GM18498 (cell line): ENCODE measurements around the gene CDX1.

ENCODE experiments used
- ATAC-seq: cut with Tn5 transposase; IDR thresholded peaks from one replicate; pipeline ENCODE4 v1.9.1; 2021; ENCODE audit warnings: mild to moderate bottlenecking, moderate library complexity; ENCODE audit not compliant: unreplicated experiment

The CDX1 gene

DNA sequence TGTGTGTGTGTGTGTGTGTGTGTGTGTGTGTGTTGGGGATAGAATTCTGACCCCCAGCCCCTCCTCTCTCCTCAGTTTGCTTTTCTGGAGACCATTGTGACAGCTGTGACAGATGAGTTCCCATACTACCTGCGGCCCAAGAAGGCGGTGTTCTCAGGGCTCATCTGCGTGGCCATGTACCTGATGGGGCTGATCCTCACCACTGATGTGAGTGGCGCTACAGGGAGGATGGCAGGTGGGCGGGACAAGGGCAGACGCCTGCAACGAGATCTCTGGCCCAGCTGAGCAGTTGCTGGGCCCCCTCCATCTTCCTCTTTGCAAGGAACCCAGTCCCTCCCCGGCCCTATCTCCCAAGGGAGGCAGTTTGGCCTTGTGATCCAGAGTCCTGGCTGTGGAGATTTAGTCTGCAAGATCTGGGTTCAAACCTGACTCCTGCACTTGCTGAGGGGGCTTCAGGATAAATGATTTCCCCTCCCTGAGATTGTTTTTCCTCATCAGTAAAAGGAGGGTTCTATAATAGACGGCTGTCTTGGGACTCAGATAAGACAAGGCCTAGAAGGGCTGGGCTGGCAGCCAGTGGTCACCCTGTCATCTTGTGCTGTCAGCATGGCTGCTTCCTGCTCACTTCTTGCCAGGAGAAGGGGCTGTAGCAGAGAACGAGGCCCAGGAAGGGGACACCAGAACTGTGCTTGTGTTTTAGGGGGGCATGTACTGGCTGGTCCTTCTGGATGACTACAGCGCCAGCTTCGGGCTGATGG is 37.4 kb downstream of the CDX1 start:
- no peak for ATAC-seq

DNA sequence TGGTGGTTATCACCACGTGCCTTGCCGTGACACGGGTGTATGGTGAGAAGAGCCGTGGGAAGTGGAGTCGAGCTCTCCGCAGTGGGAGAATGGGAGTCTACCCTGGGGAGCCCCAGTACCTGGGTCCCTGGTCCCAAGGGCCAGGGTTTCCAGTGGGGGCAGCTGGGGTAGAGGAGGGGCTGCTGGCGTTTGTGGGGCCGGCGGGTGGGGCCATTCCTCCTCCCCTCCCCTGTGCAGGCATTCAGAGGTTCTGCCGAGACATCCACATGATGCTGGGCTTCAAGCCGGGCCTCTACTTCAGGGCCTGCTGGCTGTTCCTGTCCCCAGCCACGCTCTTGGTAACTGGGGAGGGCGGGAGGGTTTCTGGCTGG is 38.0 kb downstream of the CDX1 start:
- no peak for ATAC-seq

DNA sequence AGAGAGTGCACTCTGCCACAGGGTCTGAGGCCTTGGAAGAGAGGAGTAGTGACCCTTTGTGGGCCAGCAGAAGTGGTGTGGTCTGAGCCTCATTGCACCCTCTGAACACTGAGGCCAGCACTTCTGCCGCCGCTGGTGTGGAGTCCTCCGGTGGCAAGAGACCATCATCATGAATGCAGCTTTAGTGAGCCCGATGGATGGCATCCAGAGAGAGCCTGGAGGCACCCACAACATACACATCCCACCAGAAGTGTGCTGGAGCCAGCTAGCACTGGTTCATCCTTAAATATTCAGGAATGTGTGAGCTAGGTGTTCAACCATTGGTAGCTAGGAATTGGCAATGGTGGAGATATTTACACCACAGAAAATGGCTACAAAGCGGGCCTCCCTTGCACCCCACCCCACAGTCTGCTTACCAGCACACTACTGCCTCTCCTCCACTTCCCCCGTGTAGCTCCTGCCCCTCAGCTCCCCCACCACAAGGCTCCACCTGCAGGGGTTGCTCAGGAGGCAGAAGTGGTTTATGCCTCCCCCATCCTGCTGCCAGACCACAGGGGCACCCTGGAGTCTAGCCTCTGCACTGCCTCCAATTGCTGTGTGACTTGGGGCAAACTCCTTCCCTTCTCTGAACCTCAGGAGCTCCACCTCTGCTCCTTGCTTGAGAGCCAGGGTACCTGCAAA is 39.7 kb downstream of the CDX1 start:
- ATAC-seq = no peak

DNA sequence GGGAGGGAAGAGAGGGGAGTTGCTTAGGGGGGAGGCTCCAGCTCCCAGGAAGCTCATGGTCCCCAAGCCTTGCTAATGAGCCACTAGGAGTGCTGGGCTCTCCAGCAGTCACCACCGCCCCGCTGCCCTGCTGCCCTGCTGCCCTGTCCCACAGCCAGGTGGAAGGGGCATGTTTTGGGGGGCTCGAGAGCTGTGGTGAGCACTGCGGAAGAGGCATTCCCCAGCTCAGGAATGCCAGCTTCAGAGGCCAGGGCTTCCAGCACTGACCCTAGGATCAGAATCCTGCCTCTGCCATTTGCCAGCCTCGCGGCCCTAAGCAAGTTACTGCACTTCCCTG is 40.2 kb downstream of the CDX1 start:
- no peak for ATAC-seq

DNA sequence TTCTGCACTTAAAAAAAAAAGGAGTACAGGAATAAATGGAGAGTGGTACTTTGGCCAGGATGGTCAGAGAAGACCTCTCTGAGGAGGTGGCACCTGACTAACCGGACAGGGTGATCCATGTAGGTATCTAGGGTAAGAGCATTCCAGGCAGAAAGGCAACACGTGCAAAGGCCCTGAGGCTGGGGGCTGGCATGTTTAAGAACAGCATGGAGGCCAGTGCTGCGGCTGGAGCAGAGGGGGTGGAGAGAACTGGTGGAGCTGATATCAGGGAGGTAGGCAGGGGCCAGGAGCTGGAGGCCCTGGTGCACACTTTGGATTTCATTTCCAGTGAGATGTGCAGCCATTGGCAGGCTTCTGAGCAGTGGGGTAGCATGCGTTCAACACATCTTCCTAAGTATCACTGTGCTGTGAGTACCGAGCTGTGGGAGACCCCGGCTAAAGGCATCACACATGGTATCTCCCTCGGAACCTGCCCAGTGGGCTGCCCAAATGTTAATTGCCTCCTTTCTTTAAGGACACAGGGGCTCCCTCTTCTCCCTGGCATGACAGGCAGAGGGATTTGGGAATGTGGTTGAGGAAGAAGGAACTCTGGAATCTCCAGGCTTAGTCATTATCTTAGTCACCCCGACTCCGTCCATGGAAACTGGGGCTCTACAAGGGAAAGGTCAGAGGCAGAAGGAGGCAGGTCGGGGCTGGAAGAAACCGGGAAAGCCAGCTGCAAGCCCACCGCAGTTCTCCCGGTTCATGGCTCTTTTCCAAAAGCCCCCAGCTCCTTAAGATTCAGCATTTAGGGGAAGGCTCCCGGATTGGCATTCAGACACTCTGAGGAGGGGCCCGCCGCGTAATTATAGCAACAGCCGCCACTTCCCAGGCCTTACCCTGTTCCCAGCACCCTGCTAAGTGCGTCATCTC is 41.9 kb downstream of the CDX1 start:
- no peak for ATAC-seq

DNA sequence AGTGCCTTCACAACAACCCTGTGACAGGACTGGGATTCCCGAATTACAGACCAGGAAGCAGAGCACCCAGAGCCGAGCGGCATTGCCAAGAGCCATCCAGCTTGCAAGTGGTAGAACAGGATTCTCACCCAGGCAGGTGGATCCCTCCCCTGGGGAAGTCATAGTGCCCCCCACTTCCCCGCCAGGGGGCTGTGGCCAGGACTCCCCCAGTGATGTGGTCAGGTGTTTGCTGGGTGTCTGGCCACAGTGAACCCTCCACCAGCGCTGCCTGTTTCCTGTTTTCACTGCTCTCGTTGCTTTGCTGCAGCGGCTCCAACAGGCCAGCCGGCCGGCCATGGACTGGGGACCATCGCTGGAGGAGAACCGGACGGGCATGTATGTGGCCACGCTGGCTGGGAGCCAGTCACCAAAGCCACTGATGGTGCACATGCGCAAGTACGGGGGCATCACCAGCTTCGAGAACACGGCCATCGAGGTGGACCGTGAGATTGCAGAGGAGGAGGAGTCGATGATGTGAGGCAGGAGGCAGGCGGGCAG is 42.6 kb downstream of the CDX1 start:
- ATAC-seq = no peak

DNA sequence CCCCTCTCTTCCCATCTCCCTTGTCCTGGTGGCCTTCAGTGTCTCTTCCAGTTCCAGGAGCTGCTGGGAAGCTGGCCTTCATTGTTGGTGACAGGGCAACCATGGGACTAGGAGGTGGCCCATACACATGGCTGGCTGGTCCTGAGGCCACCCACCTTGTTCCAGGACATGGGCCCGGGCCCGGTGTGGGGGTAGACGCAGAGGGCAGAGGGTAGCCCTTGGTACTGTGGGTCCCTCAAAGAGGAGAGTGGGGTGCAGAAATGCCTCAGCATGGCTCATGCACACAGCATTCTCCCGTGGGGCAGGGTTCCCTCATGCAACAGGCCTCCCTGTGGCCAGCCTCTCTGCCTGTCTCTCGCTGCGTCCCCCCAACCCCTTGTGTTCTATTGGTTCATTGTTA is 44.1 kb downstream of the CDX1 start:
- no peak for ATAC-seq

DNA sequence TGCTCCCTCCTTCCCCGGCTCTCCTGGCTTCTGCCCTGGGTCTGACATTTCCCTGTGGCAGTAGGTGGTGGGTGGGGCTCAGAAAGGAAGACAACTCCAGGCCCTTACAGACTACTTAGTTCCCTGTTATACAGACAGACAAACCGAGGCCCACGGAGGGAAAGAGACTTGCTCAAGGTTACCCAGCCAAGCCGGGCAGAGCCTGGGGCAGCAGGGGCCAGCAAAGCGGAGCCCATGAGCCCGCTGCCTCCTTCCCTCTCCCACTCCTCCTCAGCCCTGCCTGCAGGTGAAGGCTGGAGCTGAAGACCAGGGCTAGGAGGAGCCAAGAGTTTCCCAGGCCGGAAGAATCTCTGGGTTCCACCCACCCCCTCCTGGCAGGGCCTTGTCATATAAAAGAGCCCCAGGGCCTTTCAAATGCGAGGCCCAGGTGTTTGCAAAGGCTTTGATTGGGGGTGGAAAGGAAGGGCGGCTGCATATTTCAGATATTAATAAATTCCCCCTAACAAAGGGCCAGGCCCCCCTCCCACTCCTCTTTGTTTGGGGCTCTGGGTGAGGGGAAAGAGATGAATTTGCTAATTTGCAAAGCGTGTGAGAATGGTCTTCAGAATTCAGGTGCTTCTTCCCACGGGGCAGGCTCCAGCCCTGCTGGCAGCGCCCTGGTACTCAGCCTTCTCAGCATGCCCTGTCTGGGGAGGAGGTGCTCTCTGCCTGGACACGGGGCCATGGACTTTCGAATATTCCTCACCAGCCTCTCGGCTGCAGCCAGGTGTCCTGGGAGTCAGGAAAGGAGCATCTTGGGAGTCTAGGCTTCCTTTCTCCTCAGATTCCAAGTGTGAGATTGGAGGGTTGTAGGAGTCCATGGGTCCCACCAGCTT is 44.8 kb downstream of the CDX1 start:
- ATAC-seq = no peak

DNA sequence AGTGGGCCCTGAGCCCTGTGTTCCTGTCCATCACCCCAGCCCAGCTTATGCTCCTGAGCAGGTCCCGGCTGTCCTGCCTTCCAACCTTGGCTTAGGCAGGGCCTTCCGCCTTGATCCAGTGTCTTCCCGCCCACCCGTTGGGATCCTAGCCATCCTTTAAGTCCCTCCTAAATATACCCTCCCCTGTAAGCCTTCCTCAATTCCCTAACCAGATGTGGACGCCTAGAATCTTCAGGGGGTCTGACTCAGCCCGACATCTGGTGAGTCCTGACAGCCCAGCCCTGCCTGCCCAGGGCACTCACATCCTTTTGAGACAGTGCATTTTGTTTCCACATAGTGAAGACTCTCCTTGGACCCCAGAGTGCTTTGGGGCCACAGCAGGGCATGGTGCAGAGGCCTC is 47.0 kb downstream of the CDX1 start:
- ATAC-seq = no peak

DNA sequence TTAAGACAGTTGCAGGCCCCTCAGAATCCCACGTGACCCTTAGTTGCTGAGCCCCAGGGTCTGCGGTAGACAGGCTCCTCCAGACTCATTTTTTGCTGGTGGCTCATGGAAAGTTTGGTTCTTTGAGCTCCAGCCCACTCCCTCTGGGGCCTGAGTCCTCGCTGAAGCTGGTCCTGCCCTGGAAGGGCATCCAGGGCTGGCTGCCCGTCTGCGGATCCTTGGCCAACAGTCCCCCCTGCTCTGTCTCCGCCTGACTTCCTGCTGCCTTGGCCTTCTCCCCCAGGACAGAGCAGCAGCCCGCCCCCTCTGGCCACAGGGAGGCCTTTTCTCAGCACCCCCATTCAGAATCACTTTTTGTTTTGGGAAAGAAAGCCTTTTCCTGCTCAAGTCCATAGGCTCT is 47.7 kb downstream of the CDX1 start:
- ATAC-seq = no peak

DNA sequence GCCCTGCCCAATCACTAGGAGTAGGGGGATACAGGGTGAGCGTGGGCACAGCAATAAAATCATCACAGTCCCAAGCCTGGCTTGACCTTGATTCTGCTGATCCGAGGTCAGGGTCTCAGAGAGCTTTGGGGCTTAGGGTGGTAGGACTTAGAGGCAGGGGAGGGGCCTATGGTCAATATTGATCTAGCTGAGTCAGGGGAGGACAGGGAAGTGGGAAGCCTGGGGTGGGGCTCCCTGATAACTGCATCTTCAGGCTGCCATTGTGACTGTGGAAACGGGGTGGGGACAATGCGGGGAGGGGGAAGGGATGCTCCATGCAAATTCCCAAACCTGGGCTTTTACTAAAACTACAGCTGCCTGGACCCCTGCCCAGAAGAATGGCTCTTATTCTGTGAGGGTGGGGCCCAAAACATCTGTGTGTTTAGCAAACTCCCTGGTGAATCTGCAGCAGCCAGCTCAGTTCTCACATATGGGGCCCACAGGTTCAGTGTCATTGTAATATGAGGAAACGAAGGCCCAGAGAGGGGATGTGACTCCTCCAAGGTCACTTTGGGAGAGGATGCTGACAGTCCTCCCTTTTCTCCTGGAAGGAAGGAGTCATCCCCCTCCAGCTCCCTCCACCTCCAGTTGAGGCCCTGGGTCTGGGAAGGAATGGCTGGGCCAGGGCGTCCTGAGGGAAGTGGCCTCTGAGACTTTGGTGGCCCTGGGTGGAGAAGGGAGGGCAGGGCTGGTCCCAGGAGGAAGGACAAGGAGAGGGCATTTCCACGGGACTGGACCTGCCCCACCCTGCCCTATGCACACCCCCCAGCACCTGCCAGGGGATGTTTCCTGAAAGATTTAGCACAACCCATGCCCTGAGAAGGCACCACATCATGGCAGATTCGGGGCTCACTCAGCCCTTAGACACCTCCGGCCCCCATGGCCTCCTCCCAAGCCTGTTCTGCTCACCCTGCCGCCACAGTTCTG is 49.7 kb downstream of the CDX1 start:
- no peak for ATAC-seq

DNA sequence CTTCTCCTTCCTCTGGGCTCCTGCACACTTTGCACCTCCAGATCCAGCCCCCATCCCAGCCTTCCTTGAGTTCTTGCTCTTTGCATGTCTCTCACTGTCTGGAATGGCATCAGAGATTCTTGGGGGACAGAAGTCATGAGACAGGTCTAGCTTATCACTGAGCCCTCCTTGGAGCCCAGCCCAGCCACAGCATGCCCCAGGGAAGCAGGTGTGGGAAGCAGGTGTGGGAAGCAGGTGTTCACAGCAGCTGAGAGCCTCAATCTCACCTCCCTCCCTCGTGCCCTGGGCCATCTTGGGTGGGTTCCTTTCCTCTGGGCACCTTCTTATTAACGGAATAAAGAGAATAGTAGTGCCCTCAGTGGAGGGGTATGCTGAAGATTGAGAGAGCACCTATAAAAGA is 50.5 kb downstream of the CDX1 start:
- no peak for ATAC-seq

DNA sequence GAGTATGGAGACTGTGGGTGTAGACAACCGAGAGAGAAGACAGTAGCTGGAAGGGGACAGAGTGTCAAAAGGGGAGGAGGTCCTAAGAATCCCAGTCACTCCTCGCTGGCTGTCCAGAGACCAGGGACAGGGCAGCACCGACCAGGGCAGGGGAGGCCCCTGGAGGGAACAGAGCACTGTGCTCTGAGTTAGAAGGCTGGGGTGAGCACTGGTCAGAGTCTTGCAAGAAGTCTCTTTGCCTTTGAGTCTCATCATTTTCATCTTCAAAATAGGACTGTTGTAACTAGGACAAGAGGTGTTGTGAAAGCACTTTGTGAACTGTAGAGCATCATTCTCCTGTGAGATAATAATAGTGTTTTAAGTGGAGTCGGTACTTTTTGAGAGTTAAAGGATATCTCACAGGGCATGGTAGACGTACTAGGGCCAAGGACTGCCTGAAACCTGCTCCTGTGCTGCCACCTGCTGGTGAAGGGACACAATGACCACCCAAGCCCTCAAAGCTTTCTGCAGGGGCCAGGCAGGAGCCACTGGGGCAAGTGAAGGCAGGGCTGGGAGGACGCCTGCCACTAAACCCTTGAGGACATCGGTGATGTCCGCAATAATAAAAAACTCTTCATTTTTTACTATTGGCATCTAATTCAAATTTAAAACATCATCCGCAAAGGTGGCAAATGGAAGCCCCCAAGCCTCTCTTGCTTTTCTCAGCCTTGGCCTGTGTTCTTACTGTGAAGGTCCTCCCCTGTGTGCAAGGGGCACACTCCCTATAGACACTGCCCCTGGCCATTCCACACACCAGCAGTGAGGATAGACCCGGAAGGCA is 51.5 kb downstream of the CDX1 start:
- ATAC-seq = peak; percentile 84

DNA sequence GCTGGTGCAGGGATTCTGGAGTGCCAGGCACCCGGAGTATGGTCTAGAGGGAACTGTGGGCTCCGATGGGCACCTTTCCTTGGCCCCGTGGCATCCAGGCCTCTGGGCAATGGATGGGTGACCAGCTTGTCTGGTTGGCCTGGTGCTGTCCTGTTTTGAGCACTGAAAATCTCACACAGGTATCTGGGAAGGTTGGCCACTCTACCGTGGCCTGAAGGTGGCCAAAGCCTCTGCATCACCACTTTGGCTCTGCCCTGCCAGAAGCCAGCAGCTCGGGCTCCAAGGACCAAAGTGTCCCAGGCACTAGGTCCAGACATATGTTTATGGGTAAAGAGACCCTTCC is 52.1 kb downstream of the CDX1 start:
- ATAC-seq = no peak

DNA sequence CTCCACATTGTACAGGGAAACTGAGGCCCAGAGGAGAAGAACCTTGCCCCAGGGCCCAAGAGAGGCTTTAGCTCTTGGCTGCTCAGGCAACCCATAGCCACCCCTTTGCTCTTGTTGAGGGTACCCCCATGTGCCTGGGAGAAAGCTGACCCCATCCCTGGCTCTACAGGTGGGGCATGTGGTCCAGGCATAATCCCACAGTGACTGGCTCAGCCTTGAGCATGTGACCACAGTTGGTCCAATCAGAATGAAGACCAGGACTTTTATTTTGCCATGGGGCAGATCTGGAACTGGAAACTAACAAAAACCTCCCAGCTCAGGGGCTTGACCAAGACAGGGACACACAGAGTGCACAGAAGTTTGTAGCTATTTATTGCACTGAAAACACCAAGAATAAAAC is 52.6 kb downstream of the CDX1 start:
- no peak for ATAC-seq

DNA sequence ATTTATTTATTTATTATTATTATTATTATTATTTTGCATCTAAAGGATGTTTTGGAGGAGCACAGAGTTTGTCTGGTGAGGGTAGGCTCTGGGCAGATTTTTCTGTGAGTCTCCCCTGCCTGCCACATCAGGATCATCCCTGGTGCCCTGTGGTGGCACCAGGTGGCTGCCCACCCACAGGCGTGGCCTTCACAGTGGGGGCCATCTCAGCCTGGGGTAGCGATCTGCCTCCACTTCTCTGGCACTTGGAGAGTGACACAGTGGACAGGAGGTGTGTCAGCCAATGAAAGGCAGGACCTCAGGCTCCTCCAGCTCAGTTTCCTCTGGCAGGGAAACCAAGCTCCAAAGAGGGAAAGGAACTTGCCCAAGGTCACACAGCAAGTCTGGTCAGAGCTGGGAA is 53.3 kb downstream of the CDX1 start:
- ATAC-seq = no peak

DNA sequence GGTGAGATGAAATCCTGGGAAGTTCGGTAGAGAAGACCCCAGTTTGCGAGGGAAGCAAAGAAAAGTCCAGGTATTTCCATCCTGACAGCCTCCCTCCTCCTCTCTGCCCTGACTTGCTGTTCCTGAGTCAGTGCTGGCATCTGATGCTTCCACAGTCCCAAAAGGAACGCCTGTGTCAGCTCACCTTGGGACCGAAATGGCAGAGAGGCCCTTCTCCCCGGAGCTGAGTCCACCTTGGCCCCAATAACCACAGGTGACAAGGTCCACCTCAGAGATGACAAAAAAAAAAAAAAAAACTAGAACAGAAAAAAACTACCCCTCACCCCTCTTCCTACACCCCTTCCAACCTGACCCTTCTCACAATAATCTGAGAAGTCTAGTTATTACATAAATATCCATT is 54.9 kb downstream of the CDX1 start:
- no peak for ATAC-seq

DNA sequence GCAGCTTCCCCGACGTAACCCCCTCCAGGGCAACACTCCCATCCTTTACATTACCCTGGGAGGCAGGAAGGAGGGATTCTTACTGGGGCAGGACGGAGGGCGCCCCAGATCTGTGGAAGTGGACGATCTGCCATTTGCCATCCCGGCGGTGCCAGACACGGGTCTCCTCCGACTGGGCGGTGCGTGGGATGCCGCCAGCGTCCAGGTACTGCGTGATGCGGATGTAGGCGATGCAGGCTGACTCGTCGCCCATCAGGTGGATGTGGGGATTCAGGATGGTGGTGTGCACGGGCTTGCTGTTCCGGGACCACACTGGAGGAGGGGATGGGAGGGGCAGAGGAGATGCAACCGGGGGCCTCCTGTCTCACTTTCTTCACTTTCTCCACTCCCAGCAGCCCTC is 56.3 kb downstream of the CDX1 start:
- no peak for ATAC-seq

DNA sequence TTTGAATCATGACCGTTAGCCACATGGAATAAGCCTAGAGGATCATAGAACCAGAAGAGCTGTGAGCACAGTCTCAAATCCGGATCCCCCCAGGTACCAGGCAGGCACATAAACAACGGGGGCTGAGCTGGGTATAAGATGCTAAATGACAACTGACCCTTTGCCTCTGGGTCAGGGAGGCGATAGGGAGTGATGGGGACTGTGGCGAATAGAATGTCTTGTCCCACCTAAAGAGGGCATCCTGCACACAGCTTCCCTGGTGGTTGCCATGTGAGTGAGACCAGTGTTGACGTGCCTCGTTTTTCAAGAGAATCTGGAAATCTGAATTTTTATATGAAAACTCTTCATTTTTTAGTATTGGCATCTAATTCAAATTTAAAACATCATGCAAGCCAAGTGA is 56.9 kb downstream of the CDX1 start:
- no peak for ATAC-seq
